HTR-8/SVneo (cell line): ENCODE results near the gene PTEN.
A peak's percentile ranks its signal among the peaks of the same experiment; 100 is the strongest.

Experiments
- DNase-seq: peaks from one replicate; pipeline ENCODE4 v3.0.0; 2011; ENCODE audit warnings: low spot score, mixed read lengths; ENCODE audit not compliant: insufficient read length
- FAIRE-seq: peaks from 2 replicates; lab custom pipeline; 2011; peaks lifted over from hg19 to GRCh38; lab: Jason Lieb, UNC

Gene PTEN

GRCh38 chr10:87956055-87956454 lies 92.6 kb downstream of the PTEN start:
- no peak for DNase-seq
- no peak for FAIRE-seq

GRCh38 chr10:87957702-87958101 lies 94.3 kb downstream of the PTEN start:
- FAIRE-seq, result peak; percentile 26
- no peak for DNase-seq

GRCh38 chr10:87960230-87960629 lies 96.8 kb downstream of the PTEN start:
- FAIRE-seq (no peak), DNase-seq (no peak)

- FAIRE-seq (no peak), DNase-seq (peak; percentile 12)
Measured at GRCh38 chr10:87961314-87961713, 97.9 kb downstream of the PTEN start.

GRCh38 chr10:87966459-87966858 lies 103.0 kb downstream of the PTEN start:
- DNase-seq, result no peak
- FAIRE-seq, result no peak

- DNase-seq (no peak), FAIRE-seq (no peak)
Measured at GRCh38 chr10:87973635-87974034, 110.2 kb downstream of the PTEN start.

- DNase-seq (no peak), FAIRE-seq (no peak)
Measured at GRCh38 chr10:87974130-87974529, 110.7 kb downstream of the PTEN start.

GRCh38 chr10:87974769-87975168 lies 111.3 kb downstream of the PTEN start:
- no peak for FAIRE-seq
- DNase-seq, result no peak

GRCh38 chr10:87976101-87976743 lies 112.8 kb downstream of the PTEN start:
- FAIRE-seq (no peak), DNase-seq (no peak)

GRCh38 chr10:87978166-87978565 lies 114.7 kb downstream of the PTEN start:
- FAIRE-seq (no peak), DNase-seq (no peak)

- no peak for DNase-seq
- FAIRE-seq, result no peak
Measured at GRCh38 chr10:87979847-87980246, 116.4 kb downstream of the PTEN start.

- FAIRE-seq (no peak), DNase-seq (no peak)
Measured at GRCh38 chr10:87983716-87984115, 120.3 kb downstream of the PTEN start.

- DNase-seq (no peak), FAIRE-seq (no peak)
Measured at GRCh38 chr10:87987206-87987605, 123.8 kb downstream of the PTEN start.

- DNase-seq (no peak), FAIRE-seq (no peak)
Measured at GRCh38 chr10:87991946-87992345, 128.5 kb downstream of the PTEN start.

- FAIRE-seq (no peak), DNase-seq (peak; percentile 23)
Measured at GRCh38 chr10:88004451-88004850, 141.0 kb downstream of the PTEN start.

GRCh38 chr10:88006261-88006660 lies 142.8 kb downstream of the PTEN start:
- FAIRE-seq (no peak), DNase-seq (no peak)

GRCh38 chr10:88008866-88009470 lies 145.5 kb downstream of the PTEN start:
- FAIRE-seq (no peak), DNase-seq (no peak)

GRCh38 chr10:88012641-88013040 lies 149.2 kb downstream of the PTEN start:
- DNase-seq (no peak), FAIRE-seq (no peak)

GRCh38 chr10:88017781-88018180 lies 154.4 kb downstream of the PTEN start:
- no peak for DNase-seq
- FAIRE-seq, result no peak

GRCh38 chr10:88019753-88020152 lies 156.3 kb downstream of the PTEN start:
- FAIRE-seq, result no peak
- no peak for DNase-seq
